Stimulated activated CD4-positive, alpha-beta T cell treated with anti-CD3 and anti-CD28 coated beads, Interleukin-4, amount 100 ng/mL, for 1 hour (primary cell): ENCODE measurements around the gene EIF3K.

ENCODE experiments used
- DNase-seq: peaks from one replicate; pipeline ENCODE4 v3.0.0-alpha.2; 2020

Gene EIF3K

GRCh38 chr19:38669552-38669951 is 50.6 kb downstream of the EIF3K start:
- no peak for DNase-seq

GRCh38 chr19:38670921-38671398 is 52.0 kb downstream of the EIF3K start:
- DNase-seq = no peak

GRCh38 chr19:38671654-38672053 is 52.7 kb downstream of the EIF3K start:
- no peak for DNase-seq

GRCh38 chr19:38673030-38673429 is 54.0 kb downstream of the EIF3K start:
- DNase-seq = no peak

- no peak for DNase-seq
Observed at GRCh38 chr19:38674388-38675171, 55.6 kb downstream of the EIF3K start.

GRCh38 chr19:38675611-38676010 is 56.6 kb downstream of the EIF3K start:
- DNase-seq = no peak

- DNase-seq = no peak
Observed at GRCh38 chr19:38676023-38676877, 57.3 kb downstream of the EIF3K start.

- no peak for DNase-seq
Observed at GRCh38 chr19:38676878-38677646, 58.1 kb downstream of the EIF3K start.

- DNase-seq = no peak
Observed at GRCh38 chr19:38678217-38678890, 59.4 kb downstream of the EIF3K start.

GRCh38 chr19:38678891-38679494 is 60.0 kb downstream of the EIF3K start:
- DNase-seq = no peak

GRCh38 chr19:38679839-38680238 is 60.9 kb downstream of the EIF3K start:
- no peak for DNase-seq

GRCh38 chr19:38682195-38682867 is 63.3 kb downstream of the EIF3K start:
- DNase-seq = no peak

GRCh38 chr19:38682872-38683392 is 63.9 kb downstream of the EIF3K start:
- DNase-seq = no peak

GRCh38 chr19:38683393-38684077 is 64.5 kb downstream of the EIF3K start:
- peak; percentile 41 for DNase-seq

GRCh38 chr19:38684078-38684861 is 65.3 kb downstream of the EIF3K start:
- no peak for DNase-seq

- DNase-seq = no peak
Observed at GRCh38 chr19:38684862-38685665, 66.1 kb downstream of the EIF3K start.

GRCh38 chr19:38685666-38686529 is 66.9 kb downstream of the EIF3K start:
- no peak for DNase-seq

- DNase-seq = no peak
Observed at GRCh38 chr19:38686530-38686888, 67.5 kb downstream of the EIF3K start.
